COLO829 (cell line): ENCODE results near the gene DNAH11.

Source experiments
- DNase-seq: peaks from one replicate; pipeline ENCODE4 v3.0.0; 2012; ENCODE audit warnings: low spot score

The DNAH11 gene

GRCh38 chr7:21939136-21939857, 396.5 kb downstream of the DNAH11 start:
- DNase-seq = no peak

- DNase-seq = no peak
These were observed 397.1 kb downstream of the DNAH11 start for GRCh38 chr7:21939858-21940372.

GRCh38 chr7:21941611-21942141, 398.8 kb downstream of the DNAH11 start:
- peak; percentile 47 for DNase-seq

GRCh38 chr7:21942955-21943354, 400.1 kb downstream of the DNAH11 start:
- no peak for DNase-seq

DNA sequence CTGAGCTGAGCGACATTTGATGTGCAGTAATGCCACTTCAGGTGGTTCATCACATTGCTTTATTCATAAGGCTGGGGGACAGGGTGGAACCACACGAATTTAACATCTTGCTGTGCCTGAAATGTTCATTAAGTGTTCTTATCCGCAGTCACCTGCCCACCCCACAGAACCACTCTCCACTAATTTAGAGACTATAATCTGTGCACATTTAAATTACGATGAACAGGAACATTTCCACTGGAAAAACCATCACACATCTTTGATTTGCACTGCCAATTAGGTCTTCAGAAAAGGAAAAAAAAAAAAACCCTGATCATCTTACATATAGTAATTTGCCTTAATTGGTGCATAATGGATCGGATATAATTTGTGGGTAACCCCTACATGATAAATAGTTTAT, 400.6 kb downstream of the DNAH11 start:
- no peak for DNase-seq

DNA sequence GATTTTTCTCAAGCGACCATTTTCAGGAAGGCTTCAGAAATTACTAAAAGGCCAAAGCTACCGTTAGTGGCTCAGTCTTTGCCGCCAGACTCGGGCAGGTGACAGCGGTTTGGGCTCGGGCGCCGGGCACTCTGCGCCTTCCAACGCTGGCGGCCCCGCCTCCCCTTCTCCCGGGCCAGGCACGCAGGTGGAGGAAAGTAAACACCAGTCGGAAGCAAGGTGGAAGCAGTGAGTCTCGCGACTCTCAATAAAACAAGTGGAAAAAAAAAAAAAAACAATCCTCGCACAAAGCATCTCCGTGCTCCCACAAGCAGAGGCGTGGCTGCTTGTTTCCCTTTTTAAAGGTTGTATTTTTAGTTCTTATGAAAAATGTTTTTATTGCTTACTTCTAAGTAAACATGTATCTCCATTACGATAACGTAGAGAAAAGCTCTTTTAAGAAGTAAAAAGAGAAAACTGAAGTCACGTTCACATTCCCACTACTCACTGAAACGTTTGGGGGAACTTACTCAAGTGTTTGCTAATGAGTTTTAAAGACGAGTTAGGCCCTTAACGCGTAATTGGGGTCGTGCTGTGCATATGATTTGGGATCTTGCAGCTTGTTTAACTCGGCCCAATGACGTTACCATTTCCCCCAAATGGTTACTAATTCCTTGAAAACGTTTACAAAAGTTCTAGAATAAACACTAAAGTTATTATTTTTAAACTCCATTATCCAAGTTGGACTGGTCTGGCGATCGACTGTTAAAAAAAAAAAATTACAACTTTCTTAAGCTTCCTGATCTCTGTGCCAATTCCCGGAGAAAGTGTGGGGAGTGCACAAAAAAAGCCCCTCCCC, 402.0 kb downstream of the DNAH11 start:
- no peak for DNase-seq

GRCh38 chr7:21945454-21946221, 402.8 kb downstream of the DNAH11 start, which contains the start of gene CDCA7L:
Gene CDCA7L (minus strand): TSS chr7:21945899. CDS start chr7:21945804, 95 bp downstream.
- no peak for DNase-seq

GRCh38 chr7:21946222-21946709, 403.4 kb downstream of the DNAH11 start:
- no peak for DNase-seq

DNA sequence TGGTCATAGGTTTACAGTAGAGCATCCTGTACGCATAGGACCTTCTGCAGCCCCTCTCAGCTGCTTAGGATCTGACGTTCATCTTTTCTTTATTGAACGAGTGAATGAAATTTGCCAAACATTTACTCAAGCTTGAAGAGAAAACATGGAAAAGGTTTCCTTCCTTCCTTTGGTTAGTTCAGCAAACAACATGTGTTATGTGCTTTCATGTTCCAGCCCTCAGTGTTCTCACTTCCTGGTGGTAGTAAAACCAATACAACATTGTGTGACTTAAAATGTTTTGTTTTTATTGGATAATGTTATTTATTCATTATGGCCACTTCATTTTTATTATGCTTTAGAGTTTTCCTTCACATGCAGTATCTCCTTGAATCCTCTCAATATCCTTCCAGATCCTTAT, 404.2 kb downstream of the DNAH11 start:
- no peak for DNase-seq

DNA sequence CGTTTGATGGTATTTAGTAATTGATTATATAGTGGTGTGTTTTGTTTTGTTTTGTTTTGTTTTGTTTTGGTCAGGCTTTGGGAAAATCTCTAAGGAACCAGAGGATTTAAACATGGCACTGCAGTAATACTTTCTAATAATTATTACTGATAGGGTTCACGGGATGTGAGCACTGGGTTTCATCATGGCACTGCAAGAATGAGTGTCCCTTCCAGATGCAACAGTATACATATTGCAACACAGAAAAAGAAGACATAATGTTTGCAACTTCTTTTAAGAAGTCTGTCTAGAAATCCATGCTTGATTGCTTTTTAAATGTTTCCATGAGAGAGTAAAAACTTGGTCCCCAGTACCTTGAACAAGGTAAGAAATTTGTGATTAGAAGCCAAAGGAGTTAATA, 405.1 kb downstream of the DNAH11 start:
- DNase-seq = no peak

- no peak for DNase-seq
These were observed 405.5 kb downstream of the DNAH11 start for GRCh38 chr7:21948364-21948763.

DNA sequence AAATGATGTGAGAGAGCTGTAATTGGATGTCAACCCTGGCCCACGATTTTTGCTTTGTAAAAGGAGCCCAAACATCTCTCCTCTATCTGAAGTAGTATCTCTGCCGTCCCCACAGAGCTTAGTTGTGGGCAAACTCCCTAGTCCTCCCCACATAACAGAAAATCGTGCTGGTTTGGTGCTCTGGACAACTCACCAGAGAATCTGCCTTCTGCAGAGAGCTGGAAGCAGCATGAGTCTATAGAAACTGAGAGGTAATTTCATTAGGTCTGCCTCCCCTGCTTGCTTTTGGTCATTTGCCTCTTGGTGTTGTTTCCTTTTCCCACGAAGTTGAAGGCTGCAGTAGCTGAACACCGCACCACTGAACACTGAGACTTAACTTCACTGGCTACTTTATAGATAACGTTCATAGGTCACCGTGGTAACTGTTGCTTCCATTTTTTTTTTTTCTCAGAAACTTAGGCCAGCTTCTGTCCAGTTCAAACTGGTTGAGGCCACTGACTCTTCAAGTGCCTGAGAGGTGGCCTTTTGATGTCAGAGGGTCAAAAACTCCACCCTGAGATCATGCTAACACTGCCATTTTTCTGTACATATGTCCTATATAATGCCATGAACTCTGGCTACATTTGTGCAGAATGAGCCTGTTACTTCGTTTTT, 406.2 kb downstream of the DNAH11 start:
- DNase-seq = no peak
